Globus pallidus (tissue), 1 donor: ENCODE measurements around the gene IMMP1L.

Source experiments
- DNase-seq: peaks from one replicate; pipeline ENCODE4 v3.0.0-alpha.2; 2015; ENCODE audit warnings: low spot score

IMMP1L gene

GRCh38 chr11:31474083-31474482 is 35.3 kb downstream of the IMMP1L start:
- DNase-seq: no peak

GRCh38 chr11:31464436-31464835 is 45.0 kb downstream of the IMMP1L start:
- DNase-seq: no peak

GRCh38 chr11:31455177-31455576 is 54.2 kb downstream of the IMMP1L start:
- DNase-seq: no peak

- no peak for DNase-seq
Measured at GRCh38 chr11:31450841-31451240, 58.6 kb downstream of the IMMP1L start.

- DNase-seq: no peak
Measured at GRCh38 chr11:31449040-31449439, 60.4 kb downstream of the IMMP1L start.

- no peak for DNase-seq
Measured at GRCh38 chr11:31445621-31446020, 63.8 kb downstream of the IMMP1L start.

GRCh38 chr11:31443802-31444201 is 65.6 kb downstream of the IMMP1L start:
- DNase-seq: no peak

GRCh38 chr11:31442086-31442485 is 67.3 kb downstream of the IMMP1L start:
- DNase-seq: no peak

- no peak for DNase-seq
Measured at GRCh38 chr11:31441296-31441695, 68.1 kb downstream of the IMMP1L start.

GRCh38 chr11:31437742-31438435 is 71.5 kb downstream of the IMMP1L start:
- DNase-seq: no peak

- DNase-seq: no peak
Measured at GRCh38 chr11:31433851-31434250, 75.6 kb downstream of the IMMP1L start.

GRCh38 chr11:31424652-31425051 is 84.8 kb downstream of the IMMP1L start:
- DNase-seq: peak; percentile 38

- no peak for DNase-seq
Measured at GRCh38 chr11:31422703-31423102, 86.7 kb downstream of the IMMP1L start.

- peak; percentile 62 for DNase-seq
Measured at GRCh38 chr11:31421820-31422219, 87.6 kb downstream of the IMMP1L start.

- DNase-seq: no peak
Measured at GRCh38 chr11:31419669-31420068, 89.8 kb downstream of the IMMP1L start.

- DNase-seq: no peak
Measured at GRCh38 chr11:31419138-31419537, 90.3 kb downstream of the IMMP1L start.

- no peak for DNase-seq
Measured at GRCh38 chr11:31417816-31418215, 91.6 kb downstream of the IMMP1L start.

- no peak for DNase-seq
Measured at GRCh38 chr11:31417357-31417756, 92.1 kb downstream of the IMMP1L start.

GRCh38 chr11:31415435-31415834 is 94.0 kb downstream of the IMMP1L start:
- no peak for DNase-seq

- DNase-seq: no peak
Measured at GRCh38 chr11:31414338-31414737, 95.1 kb downstream of the IMMP1L start.

- no peak for DNase-seq
Measured at GRCh38 chr11:31412946-31413345, 96.5 kb downstream of the IMMP1L start.

- no peak for DNase-seq
Measured at GRCh38 chr11:31408201-31408600, 101.2 kb downstream of the IMMP1L start.

GRCh38 chr11:31404614-31405013 is 104.8 kb downstream of the IMMP1L start:
- no peak for DNase-seq

GRCh38 chr11:31397239-31397834 is 112.1 kb downstream of the IMMP1L start:
- DNase-seq: peak; percentile 22
